H4 (cell line): ENCODE data around the gene LCLAT1. TPM values are rescaled to one million over a fixed set of nuclear protein-coding genes. Genes with fewer than 3 reads are reported as not detected.

ENCODE experiments used
- DNase-seq: peaks from one replicate; pipeline ENCODE4 v3.0.0-alpha.2; 2015; ENCODE audit warnings: low spot score
- total RNA-seq: library from RNA; depleted of rRNA; stranded (reverse); fragments of >200 nt; shearing (Covaris generic); gene quantifications from 2 replicates; pipeline ENCODE4 v1.2.3, GENCODE V29; 2014; rRNA removed

The LCLAT1 gene
- 16.5 and 25.2 TPM in 2 replicates for total RNA-seq

GRCh38 chr2:30447149-30448045 lies at the start of gene LCLAT1:
TSS of gene LCLAT1 (plus strand) at chr2:30447246. CDS start at chr2:30525591, 78,345 bp downstream.
- DNase-seq, result peak; percentile 50

- no peak for DNase-seq
Observed at GRCh38 chr2:30398084-30398873, 48.8 kb upstream of the LCLAT1 start.

- DNase-seq, result no peak
Observed at GRCh38 chr2:30400151-30400954, 46.7 kb upstream of the LCLAT1 start.

- no peak for DNase-seq
Observed at GRCh38 chr2:30402441-30403182, 44.4 kb upstream of the LCLAT1 start.

- no peak for DNase-seq
Observed at GRCh38 chr2:30403592-30404312, 43.3 kb upstream of the LCLAT1 start.

- DNase-seq, result no peak
Observed at GRCh38 chr2:30404319-30405259, 42.5 kb upstream of the LCLAT1 start.

- no peak for DNase-seq
Observed at GRCh38 chr2:30405260-30405605, 41.8 kb upstream of the LCLAT1 start.

- DNase-seq, result no peak
Observed at GRCh38 chr2:30406853-30407252, 40.2 kb upstream of the LCLAT1 start.

GRCh38 chr2:30408961-30409387 lies 38.1 kb upstream of the LCLAT1 start:
- DNase-seq, result peak; percentile 12

GRCh38 chr2:30410217-30410616 lies 36.8 kb upstream of the LCLAT1 start:
- DNase-seq, result peak; percentile 49

- no peak for DNase-seq
Observed at GRCh38 chr2:30412047-30412683, 34.9 kb upstream of the LCLAT1 start.

GRCh38 chr2:30412684-30413570 lies 34.1 kb upstream of the LCLAT1 start:
- no peak for DNase-seq

GRCh38 chr2:30414961-30415360 lies 32.1 kb upstream of the LCLAT1 start:
- no peak for DNase-seq

GRCh38 chr2:30417253-30417652 lies 29.8 kb upstream of the LCLAT1 start:
- no peak for DNase-seq

- no peak for DNase-seq
Observed at GRCh38 chr2:30421026-30421603, 25.9 kb upstream of the LCLAT1 start.

- DNase-seq, result peak; percentile 25
Observed at GRCh38 chr2:30421604-30422443, 25.2 kb upstream of the LCLAT1 start.
